HepG2 (cell line): ENCODE measurements around the gene DNPH1. TPM values are rescaled to one million over a fixed set of nuclear protein-coding genes. Genes with fewer than 3 reads are reported as not detected.

ENCODE experiments used
- DNMT1 ChIP-seq: sonication (generic); formaldehyde crosslinking; IDR thresholded peaks from 2 replicates; pipeline ENCODE4 v1.5.1; 2020; ENCODE audit warnings: mild to moderate bottlenecking, missing genetic modification reagents
- MIXL1 ChIP-seq: IDR thresholded peaks from 2 replicates; pipeline ENCODE4 v1.6.1; 2016
- SMYD3 ChIP-seq: sonication (generic); formaldehyde crosslinking; IDR thresholded peaks from 2 replicates; pipeline ENCODE4 v1.8.1; 2023; ENCODE audit warnings: mild to moderate bottlenecking, missing genetic modification reagents
- SP4 ChIP-seq: sonication (generic); formaldehyde crosslinking; IDR thresholded peaks from 2 replicates; pipeline ENCODE4 v1.8.1; 2023; ENCODE audit warnings: mild to moderate bottlenecking, missing genetic modification reagents
- TBL1XR1 ChIP-seq: fragments of 150-350 bp; IDR thresholded peaks from 2 replicates; pipeline ENCODE4 v1.6.1; 2014; ENCODE audit warnings: borderline replicate concordance, low read length; ENCODE audit not compliant: partially characterized antibody
- polyA plus RNA-seq, 8 experiments: library from polyadenylated mRNA; depleted of rRNA in 3 of 8; stranded (reverse) in 7 of 8; unstranded in 1 of 8; fragments of >200 nt; fragmentation: Illumina TruSeq in 4 of 8; extraction: Trizol in 4 of 8; gene quantifications; 2 replicates each; pipeline versions ENCODE4 v1.2.1 to v1.2.3, GENCODE V29; 2011 to 2016; ENCODE audit warnings: low read depth in 4 of 8, missing spikeins in 1 of 8, mixed read lengths in 1 of 8; ENCODE audit not compliant: insufficient read depth in 1 of 8
- total RNA-seq, 5 experiments: library from RNA; depleted of rRNA; stranded (reverse); fragments of >200 nt; fragmentation: Illumina TruSeq; extraction: Trizol; gene quantifications; 2 replicates each; pipeline ENCODE4 v1.2.3, GENCODE V29; 2016; ENCODE audit warnings: low read depth in 1 of 5
- TF ChIP-seq, protein P1 (sequence below): sonication (generic); formaldehyde crosslinking; IDR thresholded peaks from 2 replicates; pipeline ENCODE4 v1.4.0; 2020; ENCODE audit warnings: missing genetic modification reagents, mild to moderate bottlenecking, borderline replicate concordance
- TF ChIP-seq, protein P2 (sequence below): sonication (generic); formaldehyde crosslinking; IDR thresholded peaks from 2 replicates; pipeline ENCODE4 v1.5.0; 2020; ENCODE audit warnings: missing genetic modification reagents
- TF ChIP-seq, protein P3 (sequence below): IDR thresholded peaks from 2 replicates; pipeline ENCODE4 v1.6.1; 2016; ENCODE audit warnings: missing genetic modification reagents, missing compliant biosample characterization
- TF ChIP-seq, protein P4 (sequence below): sonication (generic); formaldehyde crosslinking; IDR thresholded peaks from 2 replicates; pipeline ENCODE4 v1.5.0; 2020; ENCODE audit warnings: missing genetic modification reagents

Gene DNPH1
- total and polyA plus RNA-seq, 2 of the 13 experiments (the other 11 are each of a cell fraction or from before 2014, with no cell fraction given) = 56.5 to 75.1 TPM

DNA sequence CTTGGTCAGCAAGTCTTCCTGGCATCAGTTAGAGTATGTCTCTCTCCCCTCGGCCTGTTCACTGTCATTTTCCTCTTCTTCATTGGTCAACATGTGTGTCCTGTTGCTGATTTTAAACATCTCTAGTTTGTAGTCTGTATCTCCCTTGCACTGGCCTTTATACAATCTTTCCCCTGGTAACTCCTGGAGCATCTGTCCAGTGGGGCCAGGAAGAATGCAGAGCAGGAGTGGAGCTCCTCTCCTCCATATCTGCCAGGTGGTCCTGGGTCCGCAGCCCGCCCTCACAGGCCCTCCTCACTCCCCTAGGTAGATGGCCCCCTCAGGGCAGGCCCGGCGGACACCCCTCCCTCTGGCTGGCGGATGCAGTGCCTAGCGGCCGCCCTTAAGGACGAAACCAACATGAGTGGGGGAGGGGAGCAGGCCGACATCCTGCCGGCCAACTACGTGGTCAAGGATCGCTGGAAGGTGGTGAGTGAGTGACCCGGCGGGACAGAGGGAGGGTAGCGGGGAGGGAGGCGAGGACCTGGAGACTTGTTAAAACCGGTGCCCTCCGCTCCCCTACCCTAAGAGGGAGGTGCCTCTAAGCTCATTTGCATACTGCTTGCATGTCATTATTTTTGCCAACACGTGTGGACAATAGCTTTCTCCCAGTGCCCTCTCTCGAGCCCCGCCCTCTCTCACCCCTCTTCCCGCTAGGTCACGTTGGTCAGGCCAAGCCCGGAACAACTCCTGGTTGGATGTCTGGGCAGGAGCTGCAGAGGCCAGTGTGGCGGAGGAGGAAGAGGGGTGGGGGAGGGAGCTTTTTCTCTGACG, 17.2 kb upstream of the DNPH1 start (continued):
- TF ChIP-seq, protein P1, sequence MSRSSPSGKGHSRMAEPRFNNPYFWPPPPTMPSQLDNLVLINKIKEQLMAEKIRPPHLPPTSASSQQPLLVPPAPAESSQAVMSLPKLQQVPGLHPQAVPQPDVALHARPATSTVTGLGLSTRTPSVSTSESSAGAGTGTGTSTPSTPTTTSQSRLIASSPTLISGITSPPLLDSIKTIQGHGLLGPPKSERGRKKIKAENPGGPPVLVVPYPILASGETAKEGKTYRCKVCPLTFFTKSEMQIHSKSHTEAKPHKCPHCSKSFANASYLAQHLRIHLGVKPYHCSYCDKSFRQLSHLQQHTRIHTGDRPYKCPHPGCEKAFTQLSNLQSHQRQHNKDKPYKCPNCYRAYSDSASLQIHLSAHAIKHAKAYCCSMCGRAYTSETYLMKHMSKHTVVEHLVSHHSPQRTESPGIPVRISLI (CRISPR knock-in tag) = no peak
- TF ChIP-seq, protein P2, sequence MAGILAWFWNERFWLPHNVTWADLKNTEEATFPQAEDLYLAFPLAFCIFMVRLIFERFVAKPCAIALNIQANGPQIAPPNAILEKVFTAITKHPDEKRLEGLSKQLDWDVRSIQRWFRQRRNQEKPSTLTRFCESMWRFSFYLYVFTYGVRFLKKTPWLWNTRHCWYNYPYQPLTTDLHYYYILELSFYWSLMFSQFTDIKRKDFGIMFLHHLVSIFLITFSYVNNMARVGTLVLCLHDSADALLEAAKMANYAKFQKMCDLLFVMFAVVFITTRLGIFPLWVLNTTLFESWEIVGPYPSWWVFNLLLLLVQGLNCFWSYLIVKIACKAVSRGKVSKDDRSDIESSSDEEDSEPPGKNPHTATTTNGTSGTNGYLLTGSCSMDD (CRISPR knock-in tag) = no peak
- TF ChIP-seq MIXL1 (CRISPR knock-in tag) = no peak
- TF ChIP-seq SMYD3 (CRISPR knock-in tag) = no peak
- no peak for TF ChIP-seq SP4 (CRISPR knock-in tag)
- no peak for TF ChIP-seq TBL1XR1
- TF ChIP-seq, protein P3, sequence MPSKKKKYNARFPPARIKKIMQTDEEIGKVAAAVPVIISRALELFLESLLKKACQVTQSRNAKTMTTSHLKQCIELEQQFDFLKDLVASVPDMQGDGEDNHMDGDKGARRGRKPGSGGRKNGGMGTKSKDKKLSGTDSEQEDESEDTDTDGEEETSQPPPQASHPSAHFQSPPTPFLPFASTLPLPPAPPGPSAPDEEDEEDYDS (CRISPR knock-in tag) = no peak
- TF ChIP-seq, protein P4, sequence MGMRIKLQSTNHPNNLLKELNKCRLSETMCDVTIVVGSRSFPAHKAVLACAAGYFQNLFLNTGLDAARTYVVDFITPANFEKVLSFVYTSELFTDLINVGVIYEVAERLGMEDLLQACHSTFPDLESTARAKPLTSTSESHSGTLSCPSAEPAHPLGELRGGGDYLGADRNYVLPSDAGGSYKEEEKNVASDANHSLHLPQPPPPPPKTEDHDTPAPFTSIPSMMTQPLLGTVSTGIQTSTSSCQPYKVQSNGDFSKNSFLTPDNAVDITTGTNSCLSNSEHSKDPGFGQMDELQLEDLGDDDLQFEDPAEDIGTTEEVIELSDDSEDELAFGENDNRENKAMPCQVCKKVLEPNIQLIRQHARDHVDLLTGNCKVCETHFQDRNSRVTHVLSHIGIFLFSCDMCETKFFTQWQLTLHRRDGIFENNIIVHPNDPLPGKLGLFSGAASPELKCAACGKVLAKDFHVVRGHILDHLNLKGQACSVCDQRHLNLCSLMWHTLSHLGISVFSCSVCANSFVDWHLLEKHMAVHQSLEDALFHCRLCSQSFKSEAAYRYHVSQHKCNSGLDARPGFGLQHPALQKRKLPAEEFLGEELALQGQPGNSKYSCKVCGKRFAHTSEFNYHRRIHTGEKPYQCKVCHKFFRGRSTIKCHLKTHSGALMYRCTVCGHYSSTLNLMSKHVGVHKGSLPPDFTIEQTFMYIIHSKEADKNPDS (CRISPR knock-in tag) = no peak
- no peak for TF ChIP-seq DNMT1 (CRISPR knock-in tag)
